GM21367 (cell line): Measurements from ENCODE around the gene TSPAN18.

Experiments
- ATAC-seq: cut with Tn5 transposase; IDR thresholded peaks from one replicate; pipeline ENCODE4 v1.9.1; 2021; ENCODE audit not compliant: unreplicated experiment

The TSPAN18 gene

GRCh38 chr11:44952500-44953260 is 225.9 kb downstream of the TSPAN18 start:
- ATAC-seq, result no peak

GRCh38 chr11:44954051-44954906 is 227.5 kb downstream of the TSPAN18 start:
- ATAC-seq, result no peak

- no peak for ATAC-seq
Measured at GRCh38 chr11:44955015-44955738, 228.4 kb downstream of the TSPAN18 start.

GRCh38 chr11:44957040-44957515 is 230.3 kb downstream of the TSPAN18 start:
- no peak for ATAC-seq

- ATAC-seq, result no peak
Measured at GRCh38 chr11:44957776-44958564, 231.2 kb downstream of the TSPAN18 start.

GRCh38 chr11:44959064-44959463 is 232.3 kb downstream of the TSPAN18 start:
- no peak for ATAC-seq

GRCh38 chr11:44960200-44960845 is 233.6 kb downstream of the TSPAN18 start:
- ATAC-seq, result no peak

- no peak for ATAC-seq
Measured at GRCh38 chr11:44962464-44962863, 235.7 kb downstream of the TSPAN18 start.

GRCh38 chr11:44963136-44963535 is 236.4 kb downstream of the TSPAN18 start:
- ATAC-seq, result no peak

GRCh38 chr11:44963948-44964347 is 237.2 kb downstream of the TSPAN18 start:
- ATAC-seq, result no peak

- ATAC-seq, result no peak
Measured at GRCh38 chr11:44964526-44965209, 237.9 kb downstream of the TSPAN18 start.

- no peak for ATAC-seq
Measured at GRCh38 chr11:44966694-44967093, 239.9 kb downstream of the TSPAN18 start.

- ATAC-seq, result no peak
Measured at GRCh38 chr11:44967930-44968496, 241.3 kb downstream of the TSPAN18 start.

GRCh38 chr11:44968510-44968909 is 241.7 kb downstream of the TSPAN18 start:
- ATAC-seq, result no peak

GRCh38 chr11:44969651-44970252 is 243.0 kb downstream of the TSPAN18 start:
- no peak for ATAC-seq

GRCh38 chr11:44970293-44970692 is 243.5 kb downstream of the TSPAN18 start:
- ATAC-seq, result no peak

- ATAC-seq, result no peak
Measured at GRCh38 chr11:44971185-44971584, 244.4 kb downstream of the TSPAN18 start.

GRCh38 chr11:44972746-44973435 is 246.1 kb downstream of the TSPAN18 start:
- ATAC-seq, result no peak
